Dermis blood vessel endothelial cell (primary cell): ENCODE data around the gene ADAMTS15. TPM values are rescaled to one million over a fixed set of nuclear protein-coding genes. Genes with fewer than 3 reads are reported as not detected.
"Not testable (repeated sequence)": the region's sequence is repeated elsewhere in the genome, so short reads cannot be mapped to it uniquely, and the experiment has no call there.

Experiments
- DNase-seq: peaks from one replicate; pipeline ENCODE4 v3.0.0; 2010
- total RNA-seq: library from RNA; depleted of rRNA; stranded (reverse); fragments of >200 nt; gene quantifications from 2 replicates; pipeline ENCODE4 v1.2.3, GENCODE V29; 2014

ADAMTS15 gene
- total RNA-seq, 1 donor from 2014 or later = 2.7 TPM

GRCh38 chr11:130438401-130439159 is 9.9 kb upstream of the ADAMTS15 start:
- DNase-seq = not testable (repeated sequence)

GRCh38 chr11:130439160-130439519 is 9.3 kb upstream of the ADAMTS15 start:
- no peak for DNase-seq

- no peak for DNase-seq
Observed at GRCh38 chr11:130439876-130440275, 8.6 kb upstream of the ADAMTS15 start.

- no peak for DNase-seq
Observed at GRCh38 chr11:130441719-130442118, 6.7 kb upstream of the ADAMTS15 start.

- no peak for DNase-seq
Observed at GRCh38 chr11:130442737-130443136, 5.7 kb upstream of the ADAMTS15 start.

- no peak for DNase-seq
Observed at GRCh38 chr11:130445788-130446187, 2.7 kb upstream of the ADAMTS15 start.

GRCh38 chr11:130448039-130448415 is 418 bp upstream of the ADAMTS15 start:
- no peak for DNase-seq

GRCh38 chr11:130449310-130449990 is 1.0 kb downstream of the ADAMTS15 start:
- DNase-seq = peak; percentile 6

- peak; percentile 10 for DNase-seq
Observed at GRCh38 chr11:130449996-130450769, 1.7 kb downstream of the ADAMTS15 start.

GRCh38 chr11:130451231-130452019 is 3.0 kb downstream of the ADAMTS15 start:
- peak; percentile 32 for DNase-seq

GRCh38 chr11:130452176-130452575 is 3.7 kb downstream of the ADAMTS15 start:
- DNase-seq = no peak

- no peak for DNase-seq
Observed at GRCh38 chr11:130452940-130453339, 4.5 kb downstream of the ADAMTS15 start.

GRCh38 chr11:130454491-130455252 is 6.2 kb downstream of the ADAMTS15 start:
- DNase-seq = no peak

- DNase-seq = no peak
Observed at GRCh38 chr11:130455483-130456127, 7.2 kb downstream of the ADAMTS15 start.

- DNase-seq = no peak
Observed at GRCh38 chr11:130456286-130456685, 7.8 kb downstream of the ADAMTS15 start.

- no peak for DNase-seq
Observed at GRCh38 chr11:130457623-130458409, 9.4 kb downstream of the ADAMTS15 start.

GRCh38 chr11:130458410-130458729 is 9.9 kb downstream of the ADAMTS15 start:
- no peak for DNase-seq

- DNase-seq = no peak
Observed at GRCh38 chr11:130459521-130459920, 11.1 kb downstream of the ADAMTS15 start.

GRCh38 chr11:130462101-130462885 is 13.8 kb downstream of the ADAMTS15 start:
- DNase-seq = no peak

- no peak for DNase-seq
Observed at GRCh38 chr11:130462931-130463330, 14.5 kb downstream of the ADAMTS15 start.
